Measurements from ENCODE around the gene AASS. TPM values are rescaled to one million over a fixed set of nuclear protein-coding genes. Genes with fewer than 3 reads are reported as not detected.

The AASS gene
- total and polyA plus RNA-seq, 10 of the 15 experiments (the other 5 are each of a cell fraction or from before 2014, with no cell fraction given): 0.09 to 8.0 (median 0.39) TPM

- RAD21 ChIA-PET (ENCODE audit: unreplicated experiment): no interaction called here
- ATAC-seq (no peak), FAIRE-seq (no peak), DNase-seq (ENCODE audit: low read depth, low spot score) (no peak)
- BruUV-seq (replicated peaks): no TSS peak
- no peaks in the 10 kb centered on the region for H3K79me2 ChIP-seq (ENCODE audit: control insufficient read depth, insufficient read depth, low read length)
- in situ Hi-C loops (cut with MboI): no loop called here
- H3K27ac ChIP-seq (ENCODE audit: control insufficient read depth, insufficient read depth): no peak overlapping the region
- no peaks in the 10 kb centered on the region for H3K4me1 ChIP-seq (ENCODE audit: control insufficient read depth, insufficient read depth, low read length)
- H3K36me3 ChIP-seq (ENCODE audit: control insufficient read depth in 2 of 2, insufficient read depth in 2 of 2, low read length in 1 of 2): no peaks in the 10 kb centered on the region
- WGBS (ENCODE audit: insufficient coverage, insufficient replicate concordance, low lambda C conversion rate, missing lambda C conversion rate): 30% methylated on average over 4 of the region's 4 CpGs
- H3K9me3 ChIP-seq (replicated peaks; ENCODE audit: control insufficient read depth, insufficient read depth, low read length): no peaks in the 10 kb centered on the region
- CTCF ChIA-PET: interaction anchor here (0.6 kb wide), 1 partner anchor 791 kb away, joined by 3 read pairs; no protein-coding TSS in a partner anchor
- H2AFZ ChIP-seq (ENCODE audit: control insufficient read depth, low read depth, low read length): no peak overlapping the region
- no peaks in the 10 kb centered on the region for H4K20me1 ChIP-seq (ENCODE audit: control insufficient read depth, insufficient read depth)
- no peak overlapping the region for H3K4me3 ChIP-seq
- no peak overlapping the region for H3K4me2 ChIP-seq (ENCODE audit: control insufficient read depth, insufficient read depth)
- SMC1A ChIA-PET (ENCODE audit: uncharacterized antibody, unreplicated experiment): no interaction called here
- POLR2A ChIA-PET: no interaction called here
- no peak overlapping the region for H3K9ac ChIP-seq (ENCODE audit: control insufficient read depth, insufficient read depth, low read length)
- no peaks in the 10 kb centered on the region for H3K27me3 ChIP-seq (replicated peaks in 1 of 2; ENCODE audit: control insufficient read depth in 2 of 2, insufficient read depth in 2 of 2, low read length in 1 of 2)
- intact Hi-C loops (cut with micrococcal nuclease; ENCODE audit: unreplicated experiment): no loop called here
- TF ChIP-seq TBL1XR1 (IDR thresholded peaks at IDR 0.05; ENCODE audit: low read depth, low read length) (no peak), RCOR1 (conservative IDR thresholded peaks at IDR 0.05; ENCODE audit: low read depth, low read length) (no peak), FOS (IDR thresholded peaks at IDR 0.05; ENCODE audit: borderline replicate concordance, extremely low read depth, insufficient read length) (no peak), CEBPZ (IDR thresholded peaks at IDR 0.05; ENCODE audit: low read depth, low read length) (no peak), HSF1 (IDR thresholded peaks at IDR 0.05; ENCODE audit: low read depth, low read length) (no peak), PAX5 (IDR thresholded peaks at IDR 0.05; ENCODE audit: borderline replicate concordance, low read depth, low read length) (no peak), NFYA (IDR thresholded peaks at IDR 0.05; ENCODE audit: borderline replicate concordance, low read depth, low read length) (no peak), CREB1 (IDR thresholded peaks at IDR 0.05; ENCODE audit: low read depth) (no peak), SUPT20H (IDR thresholded peaks at IDR 0.05; ENCODE audit: borderline replicate concordance, control insufficient read depth, low read depth, low read length) (no peak), MAX (IDR thresholded peaks at IDR 0.05; ENCODE audit: low read depth, low read length) (no peak)
Measured at GRCh38 chr7:122064971-122065370, 79.1 kb downstream of the AASS start.

Data from GM12878 (cell line).